GM10248 (cell line): ENCODE data around the gene STAP2.
A peak's percentile ranks its signal among the peaks of the same experiment; 100 is the strongest.

Source experiments
- CTCF ChIA-PET: fragments of 300-600 bp; sonication (Branson Sonifier 250); formaldehyde crosslinking; extraction: SDS; loops from one replicate; lab custom pipeline; 2021; ENCODE audit warnings: antibody characterized with exemption; lab: Yijun Ruan, JAX
- POLR2A ChIA-PET: fragments of 350-650 bp; sonication (Branson Sonifier 250); formaldehyde crosslinking; extraction: SDS; loops from one replicate; lab custom pipeline; 2020; ENCODE audit warnings: antibody characterized with exemption; lab: Yijun Ruan, JAX
- DNase-seq: peaks from one replicate; pipeline ENCODE4 v3.0.0; 2012; ENCODE audit errors: extremely low spot score
- TF ChIP-seq, protein P1 (sequence below): IDR thresholded peaks from 2 replicates; pipeline ENCODE4 v1.5.1; 2012; ENCODE audit warnings: mild to moderate bottlenecking, low read depth; ENCODE audit errors: extremely low read depth, missing control alignments, control extremely low read depth

STAP2 gene

DNA sequence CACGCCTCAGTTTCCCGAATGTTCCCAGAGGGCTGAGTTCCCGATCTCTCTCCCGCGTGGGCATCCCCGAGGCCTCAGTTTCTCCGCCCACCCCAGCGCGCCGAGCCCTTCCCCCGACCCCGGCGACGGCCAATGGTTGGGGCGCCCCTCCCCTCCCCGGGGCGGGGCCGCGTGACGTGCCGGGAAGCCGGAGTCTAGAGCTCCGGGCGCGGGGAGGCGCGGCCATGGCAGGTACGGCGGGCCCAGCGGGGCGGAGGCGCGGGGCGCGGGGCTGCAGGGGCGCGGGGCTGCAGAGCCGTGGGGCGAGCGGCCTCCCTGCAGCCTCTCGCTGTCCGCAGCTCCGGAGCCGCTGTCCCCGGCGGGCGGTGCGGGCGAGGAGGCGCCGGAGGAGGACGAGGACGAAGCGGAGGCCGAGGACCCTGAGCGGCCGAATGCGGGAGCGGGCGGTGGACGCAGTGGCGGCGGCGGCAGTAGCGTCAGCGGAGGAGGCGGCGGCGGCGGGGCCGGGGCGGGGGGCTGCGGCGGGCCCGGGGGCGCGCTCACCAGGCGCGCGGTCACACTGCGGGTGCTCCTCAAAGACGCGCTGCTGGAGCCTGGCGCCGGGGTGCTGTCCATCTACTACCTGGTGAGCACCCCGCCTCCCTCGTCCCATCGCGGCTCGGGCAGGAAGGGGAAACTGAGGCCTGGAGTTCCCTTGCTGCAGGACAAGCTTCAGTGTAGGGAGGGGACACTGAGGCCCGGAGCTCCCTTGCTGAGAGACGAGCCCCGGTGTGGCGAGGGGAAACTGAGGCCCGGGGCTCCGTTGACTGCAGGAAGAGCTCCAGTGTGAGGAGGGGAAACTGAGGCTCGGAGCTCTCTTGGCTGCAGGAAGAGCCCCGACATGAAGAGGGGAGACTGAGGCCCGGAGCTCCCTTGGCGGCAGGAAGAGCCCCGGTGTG, 5.0 kb upstream of the STAP2 start, which contains the start of gene MPND:
Gene MPND, plus strand, starts transcription at position 193 of the 938 bp plus-strand sequence. Its CDS starts 32 bp downstream, at position 225.
- TF ChIP-seq, protein P1, sequence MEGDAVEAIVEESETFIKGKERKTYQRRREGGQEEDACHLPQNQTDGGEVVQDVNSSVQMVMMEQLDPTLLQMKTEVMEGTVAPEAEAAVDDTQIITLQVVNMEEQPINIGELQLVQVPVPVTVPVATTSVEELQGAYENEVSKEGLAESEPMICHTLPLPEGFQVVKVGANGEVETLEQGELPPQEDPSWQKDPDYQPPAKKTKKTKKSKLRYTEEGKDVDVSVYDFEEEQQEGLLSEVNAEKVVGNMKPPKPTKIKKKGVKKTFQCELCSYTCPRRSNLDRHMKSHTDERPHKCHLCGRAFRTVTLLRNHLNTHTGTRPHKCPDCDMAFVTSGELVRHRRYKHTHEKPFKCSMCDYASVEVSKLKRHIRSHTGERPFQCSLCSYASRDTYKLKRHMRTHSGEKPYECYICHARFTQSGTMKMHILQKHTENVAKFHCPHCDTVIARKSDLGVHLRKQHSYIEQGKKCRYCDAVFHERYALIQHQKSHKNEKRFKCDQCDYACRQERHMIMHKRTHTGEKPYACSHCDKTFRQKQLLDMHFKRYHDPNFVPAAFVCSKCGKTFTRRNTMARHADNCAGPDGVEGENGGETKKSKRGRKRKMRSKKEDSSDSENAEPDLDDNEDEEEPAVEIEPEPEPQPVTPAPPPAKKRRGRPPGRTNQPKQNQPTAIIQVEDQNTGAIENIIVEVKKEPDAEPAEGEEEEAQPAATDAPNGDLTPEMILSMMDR, result no peak
- peak; percentile 92 for DNase-seq
- ChIA-PET POLR2A (interaction anchor here (0.5 to 2.0 kb wide), 12 partner anchors 9 to 1868 kb away, joined by 3 to 9 read pairs (median 4); partner anchors contain the start of genes CHAF1A and GADD45B), CTCF (interaction anchor here (0.7 to 5.0 kb wide), 13 partner anchors 9 to 204 kb away, joined by 3 to 57 read pairs (median 8); partner anchors contain the start of genes CHAF1A and SH3GL1)

DNA sequence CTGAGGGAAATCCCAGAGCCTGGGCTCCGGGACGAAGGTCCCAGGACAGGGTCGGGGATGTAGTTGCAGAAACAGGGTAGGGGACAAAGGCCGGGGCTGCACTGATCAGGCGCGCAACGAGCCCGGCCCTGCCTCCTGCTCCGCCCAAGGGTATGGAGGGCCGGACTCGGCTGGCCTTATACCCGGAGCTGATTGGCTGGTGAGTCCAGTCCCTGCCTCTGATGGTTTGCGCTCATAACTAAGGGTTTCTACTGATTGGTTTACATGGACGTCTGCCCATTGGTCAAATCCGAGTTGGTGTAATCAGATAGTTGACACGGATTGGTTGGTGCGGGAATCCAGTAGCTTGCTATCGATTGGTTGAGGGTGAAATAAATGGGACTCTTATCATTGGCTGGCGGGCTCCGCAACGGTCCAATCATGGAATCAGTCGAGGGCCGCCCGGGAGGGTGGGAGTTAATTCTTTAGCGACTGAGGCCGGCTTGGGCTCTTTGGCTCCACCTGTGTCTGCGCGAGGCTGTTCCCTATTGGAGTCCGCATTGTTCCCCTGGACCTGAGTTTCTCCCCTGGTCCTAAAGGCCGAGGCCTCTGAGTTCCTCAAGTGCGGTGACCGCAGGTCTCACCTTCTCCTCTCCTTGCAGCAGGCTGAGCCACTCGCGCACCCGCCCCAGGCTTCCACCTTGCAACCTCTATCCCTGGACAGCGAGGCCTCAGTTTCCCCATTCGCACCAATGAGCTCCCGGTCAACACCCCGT, 4.2 kb upstream of the STAP2 start:
- TF ChIP-seq, protein P1, result peak; percentile 6
- CTCF ChIA-PET, result interaction anchor here (0.7 to 5.0 kb wide), 18 partner anchors 9 to 203 kb away, joined by 3 to 57 read pairs (median 4); partner anchors contain the start of genes CHAF1A and SH3GL1
- POLR2A ChIA-PET, result interaction anchor here (0.5 to 2.0 kb wide), 13 partner anchors 9 to 1867 kb away, joined by 3 to 9 read pairs (median 3); partner anchors contain the start of genes CHAF1A, GADD45B and YJU2
- DNase-seq, result peak; percentile 93

DNA sequence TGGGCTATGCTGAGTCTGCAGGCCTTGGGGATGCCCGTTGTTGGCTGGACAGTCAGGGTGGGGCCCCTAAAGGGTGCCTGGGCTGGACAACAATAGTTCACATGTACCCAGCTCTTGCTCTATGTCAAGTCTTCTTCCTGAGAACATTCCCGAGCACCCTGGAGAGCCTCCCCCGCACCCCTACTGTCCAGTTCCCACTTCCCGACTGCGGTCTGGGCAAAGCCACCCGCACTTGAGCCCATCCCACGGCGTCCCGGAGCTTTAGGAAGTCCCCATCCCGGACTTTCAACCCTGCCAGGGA, 3.6 kb upstream of the STAP2 start:
- CTCF ChIA-PET, result interaction anchor here (0.8 to 5.0 kb wide), 12 partner anchors 9 to 93 kb away, joined by 3 to 57 read pairs (median 8); partner anchors contain the start of genes CHAF1A and SH3GL1
- DNase-seq, result no peak
- POLR2A ChIA-PET, result interaction anchor here (0.8 to 2.0 kb wide), 8 partner anchors 14 to 95 kb away, joined by 3 to 9 read pairs (median 4); partner anchors contain the start of genes CHAF1A and YJU2
- TF ChIP-seq, protein P1, result no peak

DNA sequence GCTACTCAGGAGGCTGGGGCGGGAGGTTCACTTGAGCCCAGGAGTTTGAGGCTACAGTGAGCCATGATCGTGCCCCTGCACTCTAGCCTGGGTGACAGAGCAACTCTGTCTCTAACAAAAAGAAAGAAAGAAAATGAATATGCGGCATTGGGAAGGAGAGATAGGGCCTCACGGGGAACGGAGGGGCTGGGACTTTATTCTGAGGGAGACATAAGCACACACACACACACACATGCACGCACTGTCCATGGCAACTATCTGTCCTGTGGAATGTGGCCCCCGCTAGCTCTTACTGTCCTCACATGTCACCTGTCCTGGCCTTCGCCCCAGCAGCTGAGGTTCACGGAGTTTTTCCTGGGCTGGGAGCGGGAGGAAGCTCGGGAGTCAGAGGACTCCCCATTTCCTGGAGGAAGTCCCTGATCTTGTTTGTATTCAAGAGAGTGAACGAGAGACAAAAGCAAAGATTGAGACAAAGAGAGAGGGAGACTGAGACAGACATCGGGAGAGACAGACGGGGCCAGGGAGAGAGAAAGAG, 654 bp downstream of the STAP2 start:
- ChIA-PET POLR2A (no interaction called here), CTCF (interaction anchor here (2.2 to 3.9 kb wide), 2 partner anchors 14 to 105 kb away, joined by 4 to 21 read pairs; no protein-coding TSS in a partner anchor)
- TF ChIP-seq, protein P1, result no peak
- DNase-seq, result peak; percentile 8

DNA sequence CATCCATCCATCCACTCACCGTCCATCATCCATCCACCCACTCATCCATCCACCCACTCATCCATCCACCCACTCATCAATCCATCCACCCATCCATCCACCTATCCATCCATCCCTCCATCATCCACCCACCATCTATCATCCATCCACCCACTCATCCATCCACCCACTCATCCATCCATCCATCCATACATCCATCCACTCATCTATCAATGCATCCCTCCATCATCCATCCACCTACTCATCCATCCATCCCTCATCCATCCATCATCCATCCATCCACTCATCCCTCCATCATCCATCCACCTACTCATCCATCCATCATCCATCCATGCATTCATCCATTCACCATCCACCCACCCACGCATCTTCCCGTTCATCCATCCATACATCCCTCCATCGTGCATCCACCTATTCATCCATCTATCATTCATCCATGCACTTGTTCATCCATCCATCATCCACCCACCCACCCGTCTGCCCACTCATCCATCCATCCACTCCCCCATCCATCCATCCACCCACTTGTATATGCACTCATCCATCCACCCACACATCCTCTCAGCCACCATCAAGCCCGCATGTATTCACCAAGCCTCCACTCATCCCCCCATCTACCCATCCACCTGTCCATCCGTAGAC, 3.6 kb downstream of the STAP2 start:
- CTCF ChIA-PET, result no interaction called here
- POLR2A ChIA-PET, result no interaction called here
- no peak for DNase-seq
- TF ChIP-seq, protein P1, result no peak
